Embryonic facial prominence (tissue), 1 donor: ENCODE data around the gene NT5DC3.

Experiments
- DNase-seq: peaks from one replicate; pipeline ENCODE4 v3.0.0-alpha.2; 2016; ENCODE audit errors: extremely low spot score

NT5DC3 gene

DNA sequence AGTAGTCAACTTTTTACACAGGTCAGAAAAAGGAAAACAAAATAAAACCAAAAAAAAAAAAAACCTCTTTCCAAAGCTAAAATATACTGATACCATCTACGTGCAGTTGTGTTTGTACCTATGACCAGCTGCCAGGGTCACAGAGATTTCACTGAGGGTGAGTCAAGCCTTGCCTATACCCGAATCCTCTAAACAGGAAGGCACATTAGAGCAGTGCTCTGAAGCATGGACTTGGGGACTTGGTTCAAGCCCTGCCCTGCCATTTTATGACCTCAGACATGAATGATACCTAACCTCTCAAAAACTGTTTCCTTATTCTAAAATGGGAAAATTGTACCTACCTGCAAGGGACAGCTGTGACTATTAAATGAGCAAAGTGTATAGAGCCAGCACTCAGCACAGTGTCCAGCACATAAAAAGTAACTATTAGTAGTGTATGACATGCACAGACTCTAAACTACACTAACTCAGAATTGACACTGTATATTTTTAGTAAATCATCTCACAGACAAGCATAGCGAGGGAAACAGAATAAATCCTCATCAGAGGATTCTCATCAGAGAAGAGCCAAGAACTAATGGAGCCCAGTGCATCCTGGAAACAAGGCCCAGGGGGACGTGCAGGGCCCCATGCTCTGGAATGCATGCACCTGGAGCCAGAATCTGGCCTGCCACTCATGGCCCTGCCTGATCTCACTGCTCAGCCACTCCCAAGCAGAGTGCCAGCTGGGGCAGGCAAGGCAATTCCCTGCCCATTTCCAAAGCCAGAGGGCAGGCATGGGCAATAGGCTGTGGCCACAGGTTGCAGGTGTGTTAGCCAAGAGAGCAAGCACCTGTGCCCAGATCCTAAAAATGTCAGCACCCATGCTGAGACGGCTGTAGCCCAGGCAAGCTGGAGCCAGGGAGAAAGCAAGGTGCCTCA is 57.0 kb downstream of the NT5DC3 start:
- DNase-seq = no peak

DNA sequence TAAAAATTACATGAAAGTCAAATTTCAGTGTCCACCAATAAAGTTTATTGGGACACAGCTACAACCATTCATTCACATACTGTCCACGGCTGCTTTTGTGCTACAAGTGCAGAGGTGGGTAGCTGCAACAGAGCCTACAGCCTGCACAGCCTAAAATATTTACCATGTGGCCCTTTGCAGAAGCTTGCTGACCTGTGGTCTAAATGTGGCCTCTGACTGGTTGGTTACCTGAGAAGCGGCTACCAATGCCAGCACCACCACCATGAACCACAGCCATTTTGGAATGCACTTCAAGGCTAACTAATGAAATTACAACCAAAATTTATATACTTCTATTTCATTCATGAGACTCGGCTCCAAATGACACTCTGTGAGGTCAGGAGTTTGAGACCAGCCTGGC is 58.6 kb downstream of the NT5DC3 start:
- DNase-seq = no peak

DNA sequence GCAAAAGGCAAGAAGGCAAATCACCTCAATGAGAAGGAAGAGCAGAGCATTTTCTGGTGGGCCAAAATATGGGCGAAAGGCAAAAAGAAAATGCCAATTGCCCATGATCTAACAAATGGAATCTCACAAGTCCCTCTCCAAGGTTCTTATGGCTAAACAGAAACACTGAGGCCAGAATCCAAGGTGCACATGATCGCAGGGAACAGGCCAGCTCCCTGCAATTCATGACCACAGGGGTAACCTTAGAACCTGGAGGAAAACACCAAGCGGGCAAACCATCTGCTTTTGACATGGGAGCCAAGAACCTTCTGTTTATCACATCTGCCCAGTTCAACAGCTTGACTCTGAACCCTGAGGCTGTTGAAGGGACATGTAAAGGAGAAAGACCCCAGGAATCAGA is 60.0 kb downstream of the NT5DC3 start:
- no peak for DNase-seq

DNA sequence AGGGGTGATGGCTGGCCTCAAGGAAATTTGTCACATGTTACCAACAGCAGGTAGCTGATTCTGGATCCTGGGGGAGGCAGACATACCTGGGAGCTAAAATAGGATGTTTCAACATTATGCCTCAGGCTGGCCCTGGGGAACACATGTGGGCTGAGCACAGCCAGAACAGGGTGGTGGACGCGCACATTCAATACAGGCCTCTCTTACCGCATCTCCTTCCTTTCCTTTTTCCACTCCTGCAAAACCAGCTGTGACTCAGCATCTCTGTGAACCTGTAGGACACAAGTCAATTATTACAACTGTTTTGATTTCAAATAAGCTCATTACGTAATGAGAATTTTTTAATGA is 61.0 kb downstream of the NT5DC3 start:
- no peak for DNase-seq

DNA sequence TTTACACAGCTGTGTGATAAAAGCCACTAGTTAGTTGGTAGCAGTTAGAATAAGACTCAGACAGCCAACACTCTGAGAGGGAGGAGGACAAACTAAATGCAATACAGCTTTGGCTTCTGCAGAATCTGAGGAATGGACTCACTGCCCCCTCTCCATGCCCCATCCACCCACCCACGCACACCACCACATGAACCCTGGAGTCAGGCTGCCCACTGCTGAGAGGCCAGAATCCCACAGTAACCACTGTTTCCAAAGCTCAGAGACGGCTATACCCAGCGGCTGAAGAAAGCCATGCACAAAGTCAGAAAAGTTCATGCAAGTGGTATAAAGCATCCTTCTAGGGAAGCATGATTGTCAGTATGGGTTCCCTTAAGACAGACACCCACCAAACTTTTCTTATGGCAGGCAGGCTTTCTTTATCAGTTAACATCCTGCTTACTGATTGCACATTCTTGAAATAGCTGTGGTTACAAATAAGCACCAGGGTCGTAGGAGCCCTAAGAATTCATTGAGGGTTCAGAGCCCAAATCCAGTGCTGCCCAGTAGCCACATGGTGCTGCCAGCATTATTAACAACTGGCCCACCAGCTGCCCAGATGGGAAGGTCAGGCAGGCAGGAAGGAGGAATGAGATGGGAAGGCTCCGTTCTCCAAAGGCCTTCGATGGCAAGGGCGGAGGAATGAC is 61.5 kb downstream of the NT5DC3 start:
- no peak for DNase-seq

DNA sequence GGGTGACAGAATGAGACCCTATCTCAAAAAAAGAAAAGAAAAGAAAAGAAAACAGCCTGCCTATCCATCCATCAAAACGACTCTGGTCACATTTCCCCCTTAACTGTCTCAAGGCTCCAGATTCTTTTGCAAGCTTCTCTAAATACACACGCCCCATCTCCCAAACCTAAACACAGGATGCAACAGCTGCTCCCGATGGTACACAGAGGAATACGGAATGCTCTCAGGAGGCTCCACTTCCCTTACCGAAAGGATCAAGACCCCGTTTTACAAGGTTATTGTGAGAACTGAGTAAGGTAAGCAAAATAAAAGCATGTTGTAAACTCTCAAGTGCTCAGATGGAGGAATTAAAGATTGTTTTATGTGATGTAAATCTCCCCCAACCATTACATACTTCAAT is 62.3 kb downstream of the NT5DC3 start:
- DNase-seq = no peak

DNA sequence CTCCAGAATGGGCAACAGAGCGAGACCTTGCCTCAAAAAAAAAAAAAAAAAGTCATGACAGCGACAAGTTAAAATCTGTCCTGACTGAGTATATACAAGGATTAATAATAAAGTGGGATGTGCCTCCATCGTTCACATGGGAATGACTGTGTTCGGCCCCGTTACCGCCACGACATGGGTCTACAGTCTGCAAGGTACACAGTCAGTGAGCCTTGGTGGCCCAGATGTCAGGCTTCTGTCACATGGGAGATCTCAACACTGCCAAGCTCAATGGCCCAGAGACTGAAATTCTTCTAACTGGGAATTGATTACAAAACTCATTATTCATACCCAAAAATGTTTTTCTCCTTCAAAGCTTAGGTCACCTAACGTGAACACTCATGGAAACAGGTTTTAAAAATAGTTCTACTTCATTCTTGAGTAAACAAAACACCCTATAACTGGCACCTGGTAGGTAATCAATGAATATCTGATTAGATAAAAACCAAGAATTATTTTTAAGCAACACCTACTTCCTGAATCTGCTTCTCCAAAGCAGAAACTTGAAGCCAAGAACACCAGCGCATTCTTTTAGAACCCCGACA is 66.0 kb downstream of the NT5DC3 start:
- no peak for DNase-seq

DNA sequence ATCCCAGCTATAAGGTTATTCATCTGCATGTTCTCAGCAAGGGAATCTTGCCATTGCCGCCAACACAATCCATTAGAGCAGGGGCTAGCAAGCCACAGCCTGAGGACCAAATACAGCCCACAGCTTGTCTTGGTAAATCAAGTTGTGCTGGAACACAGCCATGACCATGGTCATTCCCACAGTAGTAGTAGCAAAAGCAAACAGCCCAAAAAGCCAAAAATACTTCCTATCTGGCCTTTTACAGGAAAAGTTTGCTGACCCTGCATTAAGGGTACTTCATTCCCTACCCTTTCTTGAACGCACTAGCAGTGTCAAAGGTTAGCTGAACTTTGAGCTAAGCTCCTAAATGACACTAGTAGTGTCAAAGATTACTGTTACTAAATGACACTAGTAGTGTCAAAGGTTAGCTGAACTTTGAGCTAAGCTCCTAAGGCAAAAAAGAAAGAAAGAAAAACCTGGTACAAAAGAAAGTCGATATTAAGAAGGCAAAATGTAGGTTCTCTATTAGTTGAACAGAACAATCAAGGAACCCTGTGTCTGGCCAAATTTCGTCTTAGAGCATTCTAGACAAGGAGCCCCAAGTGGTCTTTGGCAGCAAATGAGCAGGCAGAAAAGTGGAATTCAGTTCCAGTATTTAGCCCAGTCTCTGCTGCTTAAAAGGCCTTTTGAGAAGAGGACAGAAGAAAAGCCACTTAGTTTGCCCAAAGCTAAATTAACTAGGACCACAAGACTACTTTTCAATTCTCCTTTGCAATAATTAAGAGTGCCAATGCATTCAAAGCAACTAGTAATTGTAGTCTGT is 67.7 kb downstream of the NT5DC3 start:
- DNase-seq = no peak

DNA sequence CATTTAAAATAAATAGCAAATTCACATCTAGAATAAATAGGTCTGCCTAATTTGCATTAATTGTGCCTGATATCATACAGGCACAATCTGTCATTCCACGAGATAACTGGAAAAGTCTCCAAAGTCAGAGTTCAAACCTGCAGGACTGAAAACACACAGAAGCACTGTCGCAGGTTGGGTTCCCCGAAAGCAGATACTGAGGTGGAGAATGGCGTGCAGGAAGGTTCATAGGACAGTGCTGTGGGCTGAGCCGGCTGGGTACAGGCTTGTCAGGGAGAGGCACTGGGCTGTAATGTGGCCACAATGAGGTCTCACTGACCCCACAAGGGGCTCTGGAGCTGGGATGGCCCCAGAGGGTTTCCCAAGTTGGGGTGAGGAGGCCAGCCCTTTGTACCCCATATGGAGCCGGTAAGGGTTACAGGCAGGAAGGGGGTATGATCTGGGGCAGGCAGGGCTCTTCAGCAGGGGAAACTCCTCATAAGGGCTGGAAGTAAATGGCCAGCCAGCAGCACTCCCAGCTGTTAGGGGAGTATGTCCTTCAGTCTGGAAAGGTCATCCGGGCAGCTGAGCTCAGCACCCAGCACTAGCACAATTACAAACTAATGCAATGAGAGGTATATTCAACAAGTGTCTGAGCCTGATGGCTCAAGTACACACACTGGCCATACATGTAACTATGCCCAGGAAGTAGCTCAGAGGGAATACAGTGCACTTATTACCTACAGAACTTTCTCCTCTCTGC is 68.5 kb downstream of the NT5DC3 start:
- no peak for DNase-seq

DNA sequence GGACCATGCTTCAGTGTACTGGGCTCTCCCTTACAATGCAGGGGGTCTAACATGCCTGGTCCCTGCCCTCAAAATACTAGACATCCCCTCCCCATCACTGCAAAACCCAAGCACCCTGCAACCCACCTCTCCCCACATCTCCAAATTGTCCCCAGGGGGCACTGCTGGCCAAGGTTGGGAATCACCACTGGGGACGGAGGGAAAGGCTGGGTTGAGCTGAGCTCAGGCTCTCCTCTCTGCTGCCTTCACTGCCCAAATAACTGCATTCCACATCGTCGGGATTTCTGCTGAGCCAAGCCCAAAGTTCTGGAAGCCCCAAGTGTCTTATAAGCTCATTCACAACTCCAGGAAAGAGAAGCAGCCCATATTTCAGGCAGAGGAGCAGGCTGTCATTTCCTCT is 69.6 kb downstream of the NT5DC3 start:
- no peak for DNase-seq

DNA sequence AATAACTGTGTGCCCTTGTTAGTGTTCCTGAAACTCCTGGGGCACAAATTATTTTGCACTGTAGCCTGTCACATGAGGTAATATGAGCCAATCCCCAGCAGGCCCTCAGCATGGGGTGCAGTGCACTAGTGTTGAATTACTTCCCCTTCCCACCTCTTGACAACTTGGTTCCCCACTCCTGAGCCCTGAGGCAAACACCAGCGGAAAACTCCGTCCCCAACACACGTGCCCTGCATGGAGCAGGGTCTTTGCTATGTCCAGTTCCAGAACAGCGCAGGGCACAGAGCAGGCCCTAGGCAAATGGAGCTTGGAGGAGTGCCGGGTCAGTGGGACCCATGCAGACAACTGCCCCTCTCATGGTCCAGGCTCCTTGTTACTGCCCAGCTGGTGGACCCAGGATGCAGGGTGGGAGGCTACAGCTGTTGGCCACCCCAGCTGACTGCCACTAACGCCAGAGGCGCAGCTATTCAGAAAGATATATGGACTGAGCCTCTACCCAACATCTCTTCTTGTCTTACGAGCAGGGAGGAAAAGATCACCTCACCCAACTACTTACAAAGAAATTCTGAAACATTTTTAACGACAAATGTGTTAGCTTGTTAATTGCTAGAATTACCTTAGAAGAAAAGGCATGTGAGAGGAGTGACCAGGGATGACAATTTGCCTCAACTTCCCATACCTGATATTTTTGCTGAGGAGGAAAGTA is 71.6 kb downstream of the NT5DC3 start:
- DNase-seq = no peak

DNA sequence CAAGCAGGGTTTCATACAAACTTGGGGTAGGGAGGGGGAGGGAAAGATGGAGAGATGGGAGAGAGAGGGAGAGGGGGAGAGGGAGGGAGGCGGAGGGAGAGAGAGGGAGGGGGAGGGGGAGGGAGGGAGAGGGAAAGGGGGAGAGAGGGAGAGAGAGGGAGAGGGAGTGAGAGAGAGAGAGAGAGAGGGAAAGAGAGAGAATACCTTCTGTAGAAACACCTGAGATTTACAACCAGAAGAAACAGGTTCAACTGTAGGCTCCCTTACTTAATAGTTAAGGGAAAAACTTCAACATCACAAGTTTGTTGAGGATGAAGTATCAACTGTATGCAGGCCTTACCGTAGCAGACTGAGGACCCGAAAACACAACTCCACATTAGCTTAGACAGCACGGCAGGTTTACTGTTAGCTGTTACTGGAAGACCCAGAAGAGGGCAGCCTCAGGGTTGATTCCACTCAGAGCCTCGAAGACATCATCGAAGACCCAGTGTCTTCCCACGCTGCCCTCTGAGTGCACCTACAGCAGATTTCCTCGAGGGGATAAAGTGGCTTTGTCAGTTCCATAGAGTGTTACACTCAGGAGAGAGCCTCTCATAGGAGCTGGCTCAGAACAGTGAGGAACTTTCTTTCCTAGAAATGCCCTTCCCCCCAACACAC is 72.4 kb downstream of the NT5DC3 start:
- DNase-seq = peak; percentile 86

DNA sequence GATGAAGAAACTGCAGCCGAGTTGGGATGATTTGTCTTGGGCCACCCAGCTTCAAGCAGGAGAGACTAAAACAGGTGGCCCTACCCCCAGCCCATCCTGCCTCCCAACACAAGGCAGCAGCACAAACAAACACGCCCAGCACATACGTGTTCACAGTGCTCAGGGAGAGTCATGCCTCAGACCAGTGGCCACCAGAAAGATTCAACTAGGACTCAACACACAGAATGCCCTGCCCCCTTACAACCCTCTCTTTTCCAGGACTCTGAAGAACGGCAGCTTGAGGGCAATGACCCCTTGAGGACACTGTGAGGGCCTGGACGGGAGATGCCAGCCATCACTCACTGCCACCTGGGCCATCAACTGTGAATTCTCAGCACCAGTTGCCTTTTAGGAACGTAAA is 75.0 kb downstream of the NT5DC3 start:
- no peak for DNase-seq

DNA sequence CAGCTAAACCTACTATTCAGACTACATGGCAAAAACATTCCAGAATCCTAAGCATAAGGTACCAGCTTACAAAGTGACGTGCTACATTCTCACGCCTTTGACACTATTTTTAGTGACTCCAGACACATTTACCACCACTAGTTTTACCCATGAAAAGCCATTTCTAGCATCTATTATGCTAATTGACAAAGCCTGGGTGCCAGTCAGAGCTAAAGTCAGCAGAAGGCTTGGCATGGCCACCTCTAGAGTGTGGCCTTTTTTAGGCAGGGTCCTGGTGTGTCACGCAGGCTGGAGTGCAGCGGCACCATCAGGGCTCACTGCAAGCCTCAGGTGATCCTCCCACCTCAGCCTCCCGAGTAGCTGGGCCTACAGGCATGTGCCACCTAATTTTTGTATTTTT is 75.7 kb downstream of the NT5DC3 start:
- no peak for DNase-seq

DNA sequence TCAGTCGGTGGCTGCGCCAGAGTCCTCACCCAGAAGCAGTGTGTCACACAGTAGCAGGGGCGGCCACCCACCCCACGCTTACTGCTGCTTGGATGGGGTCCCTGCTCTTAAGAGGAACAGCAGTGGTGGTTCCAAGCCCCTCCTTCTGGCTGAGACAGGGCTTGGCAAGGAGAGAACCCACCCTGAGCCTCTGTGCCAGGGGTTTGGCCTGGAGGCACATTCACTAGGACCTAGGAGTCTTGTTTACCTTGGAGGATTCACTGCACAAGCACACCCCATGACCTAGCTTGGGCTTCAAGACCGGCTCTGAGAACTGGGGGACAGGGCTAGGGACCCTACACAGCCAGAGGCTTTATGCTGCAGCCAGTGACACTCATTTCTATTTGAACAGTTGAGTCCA is 78.6 kb downstream of the NT5DC3 start:
- no peak for DNase-seq

DNA sequence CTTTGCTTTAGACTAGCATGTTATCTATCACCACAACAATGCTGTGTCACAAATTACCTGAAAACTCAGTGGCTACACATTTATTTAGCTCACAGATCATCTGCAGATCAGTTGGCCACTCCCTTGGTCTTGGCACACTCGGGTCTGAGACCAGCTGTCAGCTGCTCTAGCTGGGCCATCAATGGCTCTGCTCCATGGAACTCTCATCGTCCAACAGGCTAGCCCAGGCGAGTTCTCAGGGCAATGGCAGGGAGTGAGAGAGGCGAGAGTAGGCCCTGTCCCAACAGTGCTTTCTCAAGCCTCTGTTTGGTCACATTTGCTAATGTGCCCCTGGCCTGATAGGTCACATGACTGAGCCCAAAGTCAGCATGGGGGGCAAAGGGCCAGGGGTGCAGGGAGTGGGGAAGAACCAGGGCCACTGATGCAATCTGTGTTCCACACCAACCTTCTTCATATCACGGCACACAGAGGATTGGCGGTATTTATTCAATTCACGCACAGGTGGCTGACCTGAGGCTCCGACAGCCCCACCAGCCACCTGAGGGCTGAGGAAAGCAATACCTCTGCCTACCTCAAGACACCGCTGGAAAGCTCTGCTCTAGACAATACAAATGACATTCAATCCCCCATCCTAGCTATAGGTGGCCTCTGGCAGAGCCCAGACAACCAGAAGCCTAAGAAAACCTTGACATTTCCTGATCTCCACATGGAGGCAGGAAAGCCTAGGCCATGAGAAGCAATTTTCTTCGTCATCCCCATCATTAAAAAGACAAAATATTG is 82.5 kb downstream of the NT5DC3 start:
- no peak for DNase-seq

DNA sequence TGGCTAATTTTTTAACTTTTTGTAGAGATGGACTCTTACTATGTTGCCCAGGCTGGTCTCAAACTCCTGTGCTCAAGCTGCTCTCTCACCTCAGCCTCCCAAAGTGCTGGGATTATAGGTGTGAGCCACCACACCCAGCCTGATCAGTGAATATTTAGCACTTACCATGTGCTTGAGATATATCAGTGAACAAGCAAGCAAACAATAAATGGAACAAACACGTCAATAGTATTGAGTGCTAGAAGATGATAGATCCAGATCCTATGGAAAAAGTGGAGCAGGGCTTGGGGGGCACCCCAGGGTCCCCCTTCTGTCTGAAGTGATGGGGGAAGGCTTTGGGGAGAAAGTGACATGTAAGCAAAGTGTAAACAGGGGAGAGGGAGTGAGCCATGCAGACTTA is 83.8 kb downstream of the NT5DC3 start:
- DNase-seq = no peak

DNA sequence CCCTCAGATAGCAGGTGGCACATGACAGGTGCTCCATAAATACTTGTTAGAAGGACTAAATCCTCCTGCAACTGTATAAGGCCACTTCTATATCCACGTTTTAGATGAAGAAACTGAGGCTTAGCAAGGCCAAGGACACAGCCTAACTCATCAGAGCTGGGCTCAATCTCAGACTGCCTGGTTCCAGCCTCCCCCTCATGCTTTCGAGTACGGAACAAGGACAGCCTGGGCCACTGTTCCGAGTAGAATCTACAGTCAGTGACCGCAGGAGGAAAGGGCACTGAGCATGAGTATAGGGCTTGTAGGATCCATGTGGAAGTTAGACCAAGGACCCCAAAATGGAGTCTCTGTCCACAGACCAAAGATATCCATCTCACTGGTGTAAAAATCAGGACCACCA is 84.6 kb downstream of the NT5DC3 start:
- DNase-seq = no peak

DNA sequence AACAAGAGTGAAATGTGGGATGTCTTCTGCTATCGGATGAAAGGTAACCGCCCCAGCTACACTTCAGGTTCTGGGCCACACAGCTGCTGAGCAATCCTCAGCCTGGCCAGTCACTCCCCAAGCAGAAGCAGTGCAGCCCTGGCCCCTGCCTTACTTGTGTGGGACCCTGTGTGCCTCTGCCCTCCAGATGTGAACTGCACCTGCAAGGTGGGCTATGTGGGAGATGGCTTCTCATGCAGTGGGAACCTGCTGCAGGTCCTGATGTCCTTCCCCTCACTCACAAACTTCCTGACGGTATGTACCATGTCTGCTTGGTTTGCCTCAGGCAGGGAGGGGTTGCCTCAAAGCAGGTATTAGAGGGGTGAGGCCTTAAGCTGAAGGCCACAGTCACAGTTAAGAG is 85.6 kb downstream of the NT5DC3 start:
- no peak for DNase-seq

DNA sequence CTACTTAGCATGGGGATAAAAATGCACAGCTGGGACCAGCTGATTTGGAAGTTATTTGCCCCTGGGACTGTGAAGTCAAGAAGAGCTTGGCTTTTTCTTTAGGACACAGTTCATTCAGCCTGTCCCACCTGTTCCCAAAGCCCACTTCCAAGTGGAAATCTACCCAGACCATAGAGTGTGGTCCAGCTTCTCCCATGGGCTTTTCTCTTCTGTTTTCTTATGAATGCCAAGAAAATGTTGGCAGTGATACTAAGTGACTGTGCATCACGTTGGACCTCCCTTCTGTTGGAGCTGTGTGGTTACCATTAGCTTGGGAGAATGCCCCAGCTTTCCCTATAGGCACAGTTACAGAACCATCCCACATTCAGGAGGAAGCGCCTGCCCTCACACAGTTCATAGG is 89.4 kb downstream of the NT5DC3 start:
- no peak for DNase-seq
